Measurements from ENCODE around the gene MT1X. TPM values are rescaled to one million over a fixed set of nuclear protein-coding genes. Genes with fewer than 3 reads are reported as not detected.
A peak's percentile ranks its signal among the peaks of the same experiment; 100 is the strongest.

Gene MT1X
- 2.3 TPM for total RNA-seq (ENCODE audit: unreplicated experiment)
- long read RNA-seq, result 0 reads

DNA sequence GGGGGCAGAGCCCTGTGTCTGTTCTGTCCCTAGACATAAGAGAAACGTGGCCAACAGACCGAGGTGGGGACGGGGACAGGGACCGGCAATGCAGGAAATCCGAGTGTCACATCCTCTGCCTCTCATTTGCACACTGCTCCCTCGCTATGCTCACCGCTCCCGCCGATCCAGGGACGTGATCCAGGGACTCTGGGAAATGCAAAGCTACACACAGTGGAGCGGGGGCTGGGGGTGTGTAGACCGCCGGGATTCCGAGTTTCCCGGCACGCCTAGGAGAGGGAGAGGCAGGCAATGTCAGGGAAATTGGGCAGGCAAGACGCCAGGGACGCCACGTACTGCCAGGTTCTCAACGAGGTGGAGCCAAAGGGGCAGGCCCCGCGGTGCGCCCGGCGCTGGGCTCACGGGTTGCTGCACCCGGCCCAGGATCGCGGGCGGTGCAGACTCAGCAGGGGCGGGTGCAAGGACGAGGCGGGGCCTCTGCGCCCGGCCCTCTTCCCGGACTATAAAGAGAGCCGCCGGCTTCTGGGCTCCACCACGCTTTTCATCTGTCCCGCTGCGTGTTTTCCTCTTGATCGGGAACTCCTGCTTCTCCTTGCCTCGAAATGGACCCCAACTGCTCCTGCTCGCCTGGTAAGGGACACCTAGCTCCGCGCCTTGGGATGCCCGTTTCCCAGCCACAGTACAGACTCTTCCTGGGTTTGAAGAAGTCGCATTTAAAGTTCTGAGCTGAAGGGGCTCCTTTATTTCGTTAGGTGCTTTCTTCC lies at the start of gene MT1X:
Gene MT1X, plus strand, starts transcription at position 532 of the 764 bp plus-strand sequence. Its CDS starts 71 bp downstream, at position 603.
- peaks cover 9% of the 10 kb centered on the region for H3K36me3 Mint-ChIP-seq (ENCODE audit: low read depth, unreplicated experiment)
- H3K4me1 Mint-ChIP-seq (ENCODE audit: unreplicated experiment), result peaks cover 5% of the 10 kb centered on the region
- peaks cover 15% of the 10 kb centered on the region for H3K27me3 Mint-ChIP-seq (ENCODE audit: unreplicated experiment)
- no peaks in the 10 kb centered on the region for H3K9me3 Mint-ChIP-seq (ENCODE audit: unreplicated experiment)
- no peak within 1 kb of the TSS for H3K27ac Mint-ChIP-seq (ENCODE audit: unreplicated experiment)
- TF ChIP-seq CTCF (IDR thresholded peaks at IDR 0.05; ENCODE audit: unreplicated experiment), result no peak
- peak within 1 kb of the TSS; percentile 87 for H3K4me3 Mint-ChIP-seq (ENCODE audit: unreplicated experiment)
- peak; percentile 42 for DNase-seq (ENCODE audit: low spot score)

- Mint-ChIP-seq H3K27me3 (ENCODE audit: unreplicated experiment) (peaks cover 39% of the 10 kb centered on the region), H3K9me3 (ENCODE audit: unreplicated experiment) (no peaks in the 10 kb centered on the region), H3K36me3 (ENCODE audit: low read depth, unreplicated experiment) (no peaks in the 10 kb centered on the region), H3K4me1 (ENCODE audit: unreplicated experiment) (peaks cover 10% of the 10 kb centered on the region), H3K27ac (ENCODE audit: unreplicated experiment) (no peak overlapping the region), H3K4me3 (ENCODE audit: unreplicated experiment) (no peak overlapping the region)
- no peak for DNase-seq (ENCODE audit: low spot score)
- TF ChIP-seq CTCF (IDR thresholded peaks at IDR 0.05; ENCODE audit: unreplicated experiment), result no peak
Observed at GRCh38 chr16:56632848-56633365, 49.4 kb upstream of the MT1X start.

DNA sequence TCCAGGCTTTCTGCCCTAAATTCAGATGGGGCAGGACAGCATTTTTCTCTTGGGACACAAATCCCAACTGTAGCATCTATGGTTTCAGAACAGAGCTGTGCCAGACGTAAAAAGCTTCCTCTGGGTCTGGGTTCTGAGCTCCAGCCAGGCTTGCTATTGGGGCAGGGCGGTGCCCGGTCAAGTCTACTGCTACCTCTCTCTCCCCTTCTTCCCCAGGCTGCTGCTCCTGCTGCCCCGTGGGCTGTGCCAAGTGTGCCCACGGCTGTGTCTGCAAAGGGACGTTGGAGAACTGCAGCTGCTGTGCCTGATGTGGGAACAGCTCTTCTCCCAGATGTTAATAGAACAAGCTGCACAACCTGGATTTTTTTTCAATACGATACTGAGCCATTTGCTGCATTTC lies 48.7 kb upstream of the MT1X start:
- Mint-ChIP-seq H3K36me3 (ENCODE audit: low read depth, unreplicated experiment) (no peaks in the 10 kb centered on the region), H3K4me1 (ENCODE audit: unreplicated experiment) (peaks cover 10% of the 10 kb centered on the region), H3K4me3 (ENCODE audit: unreplicated experiment) (no peak overlapping the region), H3K27me3 (ENCODE audit: unreplicated experiment) (peaks cover 39% of the 10 kb centered on the region), H3K27ac (ENCODE audit: unreplicated experiment) (no peak overlapping the region), H3K9me3 (ENCODE audit: unreplicated experiment) (no peaks in the 10 kb centered on the region)
- DNase-seq (ENCODE audit: low spot score), result no peak
- no peak for TF ChIP-seq CTCF (IDR thresholded peaks at IDR 0.05; ENCODE audit: unreplicated experiment)

DNA sequence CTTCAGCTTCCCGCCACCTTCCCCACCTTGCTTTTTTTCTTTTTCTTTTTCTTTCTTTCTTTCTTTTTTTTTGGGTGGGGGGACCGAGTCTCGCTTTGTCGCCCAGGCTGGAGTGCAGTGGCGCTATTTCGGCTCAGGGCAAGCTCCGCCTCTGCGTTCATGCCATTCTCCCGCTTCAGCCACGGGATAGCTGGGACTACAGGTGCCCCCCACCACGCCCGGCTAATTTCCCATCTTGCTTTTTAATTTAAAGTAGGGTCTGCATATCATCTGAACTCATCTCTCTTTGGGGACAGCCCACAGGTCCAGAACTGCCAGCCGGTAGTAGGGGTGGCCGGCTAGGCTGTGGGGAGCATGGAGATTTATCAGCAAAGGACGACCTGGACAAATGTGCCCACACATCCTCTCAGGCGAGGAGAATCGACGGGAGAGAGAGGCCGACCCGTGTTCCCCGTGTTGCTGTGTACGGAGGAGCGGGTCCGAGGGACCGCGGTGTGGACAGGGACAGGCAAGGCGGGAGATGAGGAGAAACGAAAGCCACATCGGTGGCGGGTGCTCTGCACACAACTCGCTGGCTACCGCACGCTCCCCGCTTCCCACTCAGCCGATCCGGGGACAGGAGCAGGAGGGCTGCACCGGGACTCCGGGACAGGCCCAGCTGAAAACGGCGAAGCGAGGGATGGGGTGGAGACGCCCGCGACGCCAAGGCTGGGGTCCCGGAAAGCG lies 47.4 kb upstream of the MT1X start:
- H3K27me3 Mint-ChIP-seq (ENCODE audit: unreplicated experiment), result peaks cover 47% of the 10 kb centered on the region
- no peak overlapping the region for H3K27ac Mint-ChIP-seq (ENCODE audit: unreplicated experiment)
- no peak overlapping the region for H3K4me3 Mint-ChIP-seq (ENCODE audit: unreplicated experiment)
- no peak for TF ChIP-seq CTCF (IDR thresholded peaks at IDR 0.05; ENCODE audit: unreplicated experiment)
- no peaks in the 10 kb centered on the region for H3K9me3 Mint-ChIP-seq (ENCODE audit: unreplicated experiment)
- H3K36me3 Mint-ChIP-seq (ENCODE audit: low read depth, unreplicated experiment), result no peaks in the 10 kb centered on the region
- no peak for DNase-seq (ENCODE audit: low spot score)
- peaks cover 10% of the 10 kb centered on the region for H3K4me1 Mint-ChIP-seq (ENCODE audit: unreplicated experiment)
